Mucosa of gallbladder (tissue), 1 donor: Measurements from ENCODE around the gene CDC37L1. TPM values are rescaled to one million over a fixed set of nuclear protein-coding genes. Genes with fewer than 3 reads are reported as not detected.

Experiments
- DNase-seq: peaks from one replicate; pipeline ENCODE4 v3.0.0-alpha.2; 2020; ENCODE audit warnings: low spot score
- total RNA-seq: library from RNA; stranded (reverse); gene quantifications from one replicate; pipeline ENCODE4 v1.2.1, GENCODE V29; 2021
- donor health status: DM: no; HTN: no; CAD: no.

CDC37L1 gene
- total RNA-seq, 1 donor from 2014 or later: 24.9 TPM

GRCh38 chr9:4668604-4669003 lies 10.8 kb upstream of the CDC37L1 start:
- no peak for DNase-seq

GRCh38 chr9:4669890-4670289 lies 9.5 kb upstream of the CDC37L1 start:
- DNase-seq: no peak

DNA sequence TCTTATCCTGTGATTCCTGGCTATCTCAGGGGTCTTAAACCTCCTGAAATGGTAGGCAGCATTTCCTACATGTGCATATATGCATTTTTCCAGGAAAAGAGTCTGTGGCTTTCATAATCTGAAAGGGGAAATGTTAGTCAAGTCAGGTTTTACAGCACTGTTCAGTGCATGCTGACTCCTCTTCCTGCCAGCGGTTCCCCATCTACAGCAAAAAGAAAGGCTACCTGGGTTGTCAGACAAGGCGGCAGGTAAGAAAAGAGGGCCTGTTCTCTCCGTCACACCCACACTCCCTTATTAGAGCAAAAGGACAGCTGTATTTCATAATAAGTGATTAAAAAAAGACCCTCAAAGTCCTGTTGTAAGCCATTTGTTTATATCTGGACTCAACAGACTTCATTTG lies 8.8 kb upstream of the CDC37L1 start:
- no peak for DNase-seq

- no peak for DNase-seq
Measured at GRCh38 chr9:4671737-4672136, 7.6 kb upstream of the CDC37L1 start.

GRCh38 chr9:4674783-4675182 lies 4.6 kb upstream of the CDC37L1 start:
- DNase-seq: no peak

DNA sequence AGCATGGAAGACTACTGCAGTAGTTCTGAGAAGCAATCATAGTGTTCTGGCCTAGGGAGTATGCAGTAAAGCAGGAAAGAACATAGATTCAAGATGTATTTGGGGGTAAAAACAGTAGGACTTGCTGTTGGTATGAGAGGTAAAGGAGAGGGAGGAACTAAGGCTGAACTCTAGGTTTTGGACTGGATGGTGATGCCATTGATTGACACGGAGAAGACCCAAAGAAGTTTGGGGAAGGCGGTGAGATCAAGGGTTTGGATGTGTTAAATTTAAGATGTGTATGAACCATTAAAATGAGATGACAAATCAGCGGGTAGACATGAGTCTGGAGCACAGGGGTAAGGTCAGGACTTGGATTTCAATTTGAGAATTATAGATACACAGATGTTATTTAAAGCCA lies 2.0 kb upstream of the CDC37L1 start:
- DNase-seq: no peak

GRCh38 chr9:4678679-4679267 lies 596 bp upstream of the CDC37L1 start:
- DNase-seq: no peak

DNA sequence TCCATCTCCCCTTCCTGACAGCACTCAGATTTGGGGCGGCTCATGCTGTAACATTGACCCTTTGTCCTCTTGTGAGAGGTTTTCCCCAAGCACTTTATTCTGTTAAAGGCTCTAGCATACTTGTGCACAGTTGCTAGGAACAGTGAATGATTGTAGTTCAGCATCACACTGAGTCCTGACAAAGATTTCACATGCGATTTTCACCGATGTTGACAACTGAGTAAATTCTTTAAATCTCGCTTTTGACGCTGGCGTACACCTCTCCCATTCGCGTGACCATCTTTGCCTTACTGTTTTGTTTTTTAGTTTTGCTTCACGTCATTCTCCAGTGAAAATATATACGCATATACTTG lies 780 bp downstream of the CDC37L1 start:
- no peak for DNase-seq

- no peak for DNase-seq
Measured at GRCh38 chr9:4680750-4681149, 1.4 kb downstream of the CDC37L1 start.

DNA sequence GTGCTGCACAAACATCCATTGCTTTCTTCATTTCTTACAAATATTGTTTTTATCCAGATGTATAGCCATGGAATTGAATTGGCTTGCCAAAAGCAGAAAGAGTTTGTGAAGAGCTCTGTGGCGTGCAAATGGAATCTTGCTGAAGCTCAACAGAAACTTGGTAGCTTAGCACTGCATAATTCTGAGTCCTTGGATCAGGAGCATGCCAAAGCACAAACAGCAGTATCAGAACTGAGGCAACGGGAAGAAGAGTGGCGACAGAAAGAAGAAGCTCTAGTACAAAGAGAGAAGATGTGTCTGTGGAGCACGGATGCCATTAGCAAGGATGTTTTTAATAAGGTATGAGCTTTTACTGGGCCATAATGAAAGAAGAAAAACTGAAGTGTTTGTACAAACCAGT lies 5.5 kb downstream of the CDC37L1 start:
- DNase-seq: no peak

DNA sequence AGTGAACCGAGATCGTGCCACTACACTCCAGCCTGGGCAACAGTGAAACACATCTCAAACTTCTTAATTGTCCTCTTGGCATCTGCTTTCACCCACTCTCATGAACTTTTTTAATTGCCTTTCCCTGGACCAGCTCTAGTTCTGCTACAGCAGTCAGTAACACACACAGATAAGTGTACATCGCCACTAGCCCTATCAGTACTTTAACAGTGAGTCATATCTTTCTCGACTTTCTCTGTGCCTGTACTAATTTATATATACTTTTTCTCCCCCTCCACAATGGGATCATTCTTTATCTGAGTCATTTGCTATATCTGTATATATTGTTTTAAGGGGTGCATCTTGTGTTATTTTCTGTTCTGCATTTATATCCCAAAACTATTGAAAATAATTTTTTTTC lies 6.7 kb downstream of the CDC37L1 start:
- DNase-seq: no peak

GRCh38 chr9:4686584-4686983 lies 7.2 kb downstream of the CDC37L1 start:
- no peak for DNase-seq

GRCh38 chr9:4689021-4689420 lies 9.7 kb downstream of the CDC37L1 start:
- no peak for DNase-seq

- no peak for DNase-seq
Measured at GRCh38 chr9:4689687-4690104, 10.3 kb downstream of the CDC37L1 start.

GRCh38 chr9:4690144-4690543 lies 10.8 kb downstream of the CDC37L1 start:
- no peak for DNase-seq

GRCh38 chr9:4691795-4692194 lies 12.4 kb downstream of the CDC37L1 start:
- no peak for DNase-seq

DNA sequence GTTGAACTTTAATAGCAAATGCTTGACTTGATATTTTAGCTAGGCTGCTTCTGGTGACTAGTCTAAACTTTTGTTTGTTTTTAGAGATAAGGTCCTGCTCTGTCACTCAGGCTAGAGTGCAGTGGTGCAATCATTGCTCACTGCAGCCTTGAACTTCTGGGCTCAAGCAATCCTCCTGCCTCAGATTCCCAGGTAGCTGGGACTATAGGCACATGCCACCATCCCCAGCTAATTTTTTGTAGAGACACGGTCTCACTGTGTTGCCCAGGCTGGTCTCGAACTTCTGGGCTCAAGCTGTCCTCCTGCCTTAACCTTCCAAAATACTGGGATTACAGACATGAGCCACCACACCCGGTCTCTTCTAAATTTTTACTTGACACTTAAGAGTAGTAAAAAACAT lies 20.7 kb downstream of the CDC37L1 start:
- DNase-seq: no peak

GRCh38 chr9:4700932-4701331 lies 21.6 kb downstream of the CDC37L1 start:
- DNase-seq: no peak

- no peak for DNase-seq
Measured at GRCh38 chr9:4701526-4701925, 22.2 kb downstream of the CDC37L1 start.

- no peak for DNase-seq
Measured at GRCh38 chr9:4704129-4704528, 24.8 kb downstream of the CDC37L1 start.

GRCh38 chr9:4706021-4706420 lies 26.7 kb downstream of the CDC37L1 start:
- no peak for DNase-seq

DNA sequence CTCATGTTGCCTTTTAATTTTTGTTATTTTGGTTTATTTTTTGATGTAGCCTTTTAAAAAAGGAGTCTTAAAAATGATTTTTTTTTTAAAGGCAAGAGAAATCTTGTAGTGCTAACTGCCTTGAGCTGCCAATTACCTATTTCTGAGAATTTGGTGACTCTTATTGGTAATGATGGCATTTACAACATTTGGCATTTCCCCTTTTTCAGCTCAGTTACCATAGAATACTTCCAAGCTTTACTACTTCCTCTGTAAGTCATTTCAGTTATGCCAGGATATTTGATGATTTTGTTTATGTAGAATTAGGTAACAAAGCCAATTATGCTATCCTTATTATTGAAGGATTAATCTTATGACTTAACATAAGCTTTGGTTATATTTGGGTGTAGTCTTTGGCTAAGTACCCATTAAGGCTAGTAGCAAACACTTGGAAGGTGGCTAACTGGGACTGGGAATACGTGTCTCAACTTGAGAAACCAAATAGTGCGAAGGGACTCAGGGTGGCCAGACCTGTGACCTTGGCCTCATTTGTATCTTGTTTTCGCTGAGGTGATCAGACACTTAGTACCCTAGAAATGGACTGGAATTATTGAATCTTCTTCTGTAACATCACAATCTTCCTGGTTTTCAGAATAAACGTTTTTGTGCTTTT lies 27.7 kb downstream of the CDC37L1 start:
- no peak for DNase-seq

GRCh38 chr9:4709380-4709779 lies 30.0 kb downstream of the CDC37L1 start:
- no peak for DNase-seq

DNA sequence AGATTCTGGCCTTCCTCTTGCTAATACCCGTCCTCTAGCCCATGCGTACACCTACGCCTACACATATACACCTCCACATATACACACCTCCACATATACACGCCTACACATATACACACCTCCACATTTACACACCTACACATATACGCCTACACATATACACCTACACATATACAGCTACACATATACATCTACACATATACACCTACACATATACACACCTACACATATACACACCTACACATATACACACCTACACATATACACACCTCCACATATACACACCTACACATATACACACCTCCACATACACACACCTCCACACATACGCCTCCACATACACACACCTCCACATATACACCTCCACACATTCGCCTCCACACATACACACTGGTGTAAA lies 34.5 kb downstream of the CDC37L1 start:
- no peak for DNase-seq
